Ascending aorta (tissue), 2 donors: ENCODE results near the gene CNTN5. TPM values are rescaled to one million over a fixed set of nuclear protein-coding genes. Genes with fewer than 3 reads are reported as not detected.

Experiments used
- DNase-seq, 2 donors: peaks; one replicate each; pipeline ENCODE4 v3.0.0-alpha.2; 2019; ENCODE audit warnings: low spot score in 2 of 2
- H3K27ac ChIP-seq, 2 donors: fragments of 200-600 bp; sonication (generic); one replicate each; pipeline ENCODE4 v1.5.1; 2016 to 2017; ENCODE audit warnings: mild to moderate bottlenecking in 1 of 2
- H3K27me3 ChIP-seq: fragments of 200-600 bp; sonication (generic); one replicate; pipeline ENCODE4 v1.5.1; 2017
- H3K36me3 ChIP-seq, 2 donors: fragments of 200-600 bp; sonication (generic); one replicate each; pipeline ENCODE4 v1.5.1; 2016
- H3K4me1 ChIP-seq, 2 donors: fragments of 200-600 bp; sonication (generic); one replicate each; pipeline ENCODE4 v1.5.1; 2016 to 2017; ENCODE audit warnings: mild to moderate bottlenecking in 1 of 2
- H3K4me3 ChIP-seq, 2 donors: fragments of 200-600 bp; sonication (generic); one replicate each; pipeline ENCODE4 v1.5.1; 2016 to 2017; ENCODE audit warnings: mild to moderate bottlenecking in 1 of 2
- H3K9me3 ChIP-seq, 2 donors: fragments of 200-600 bp; sonication (generic); one replicate each; pipeline ENCODE4 v1.5.1; 2016
- CTCF ChIP-seq, 3 experiments: fragments of 200-600 bp in 2 of 3; fragments of 450-650 bp in 1 of 3; sonication (generic) in 2 of 3; IDR thresholded peaks; one replicate each; pipeline ENCODE4 v1.5.1; 2016 to 2019; ENCODE audit warnings: antibody characterized with exemption in 3 of 3, mild to moderate bottlenecking in 1 of 3, moderate library complexity in 1 of 3
- intact Hi-C: fragments of 100-400 bp; cut with DNase I; formaldehyde crosslinking; loops from one replicate; pipeline ENCODE4 v1.15.1; 2023
- total RNA-seq: library from RNA; depleted of rRNA; stranded (reverse); fragments of >200 nt; gene quantifications from one replicate; pipeline ENCODE4 v1.1.0, GENCODE V29; 2016

Gene CNTN5
- total RNA-seq, 1 donor from 2014 or later, result 3.6 TPM

- H3K27ac ChIP-seq, result no peak overlapping the region
- H3K4me1 ChIP-seq, result no peaks in the 10 kb centered on the region
- H3K9me3 ChIP-seq, result no peaks in the 10 kb centered on the region
- intact Hi-C loops, result no loop called here
- no peak overlapping the region for H3K4me3 ChIP-seq
- DNase-seq, result no peak
- H3K36me3 ChIP-seq, result no peaks in the 10 kb centered on the region
- TF ChIP-seq CTCF (IDR thresholded peaks at IDR 0.05), result no peak
- H3K27me3 ChIP-seq, result no peaks in the 10 kb centered on the region
Observed at GRCh38 chr11:99432677-99433076, 411.9 kb downstream of the CNTN5 start.

GRCh38 chr11:99443276-99443675 is 422.5 kb downstream of the CNTN5 start:
- DNase-seq, result no peak

GRCh38 chr11:99446400-99446799 is 425.7 kb downstream of the CNTN5 start:
- no peak for DNase-seq
- intact Hi-C loops, result no loop called here

More at GRCh38 chr11:99443276-99443675, 422.5 kb downstream of the CNTN5 start:
- intact Hi-C loops, result no loop called here
- no peak overlapping the region for H3K27ac ChIP-seq
- H3K27me3 ChIP-seq, result no peaks in the 10 kb centered on the region
- no peaks in the 10 kb centered on the region for H3K9me3 ChIP-seq
- H3K4me3 ChIP-seq, result no peak overlapping the region
- TF ChIP-seq CTCF (IDR thresholded peaks at IDR 0.05), result no peak
- no peaks in the 10 kb centered on the region for H3K4me1 ChIP-seq
- H3K36me3 ChIP-seq, result no peaks in the 10 kb centered on the region

GRCh38 chr11:99449345-99449744 is 428.6 kb downstream of the CNTN5 start:
- Histone ChIP-seq H3K4me1 (no peaks in the 10 kb centered on the region), H3K27ac (no peak overlapping the region), H3K27me3 (no peaks in the 10 kb centered on the region), H3K9me3 (no peaks in the 10 kb centered on the region), H3K4me3 (no peak overlapping the region), H3K36me3 (no peaks in the 10 kb centered on the region)
- no peak for TF ChIP-seq CTCF (IDR thresholded peaks at IDR 0.05)
- intact Hi-C loops, result no loop called here
- DNase-seq, result no peak

More at GRCh38 chr11:99446400-99446799, 425.7 kb downstream of the CNTN5 start:
- Histone ChIP-seq H3K36me3 (no peaks in the 10 kb centered on the region), H3K27ac (no peak overlapping the region), H3K4me3 (no peak overlapping the region), H3K27me3 (no peaks in the 10 kb centered on the region), H3K4me1 (no peaks in the 10 kb centered on the region), H3K9me3 (no peaks in the 10 kb centered on the region)
- TF ChIP-seq CTCF (IDR thresholded peaks at IDR 0.05), result no peak

GRCh38 chr11:99452075-99452474 is 431.3 kb downstream of the CNTN5 start:
- Histone ChIP-seq H3K27me3 (no peaks in the 10 kb centered on the region), H3K36me3 (no peaks in the 10 kb centered on the region), H3K4me1 (no peaks in the 10 kb centered on the region), H3K27ac (no peak overlapping the region), H3K9me3 (no peaks in the 10 kb centered on the region), H3K4me3 (no peak overlapping the region)
- DNase-seq, result no peak
- intact Hi-C loops, result no loop called here
- no peak for TF ChIP-seq CTCF (IDR thresholded peaks at IDR 0.05)

- H3K4me1 ChIP-seq, result no peaks in the 10 kb centered on the region
- H3K4me3 ChIP-seq, result no peak overlapping the region
- no peaks in the 10 kb centered on the region for H3K9me3 ChIP-seq
- no peak for DNase-seq
- TF ChIP-seq CTCF (IDR thresholded peaks at IDR 0.05), result no peak
- no peaks in the 10 kb centered on the region for H3K36me3 ChIP-seq
- H3K27me3 ChIP-seq, result no peaks in the 10 kb centered on the region
- no peak overlapping the region for H3K27ac ChIP-seq
- intact Hi-C loops, result no loop called here
Observed at GRCh38 chr11:99461913-99462312, 441.2 kb downstream of the CNTN5 start.
